ENCODE data around the gene BRD1.

Gene BRD1

GRCh38 chr22:49826603-49827270 is 936 bp downstream of the BRD1 start:
- Histone ChIP-seq H3K4me1 (ENCODE audit: low read depth, poor library complexity, severe bottlenecking) (peaks cover 14% of the 10 kb centered on the region), H2AFZ (ENCODE audit: low read depth) (no peak overlapping the region; the same call in 1 of the 2 replicates), H3K9ac (peak overlapping the region; percentile 82), H3K27me3 (ENCODE audit: insufficient read depth, low read depth) (no peaks in the 10 kb centered on the region), H3K36me3 (ENCODE audit: insufficient read depth) (no peaks in the 10 kb centered on the region), H3K4me3 (IDR thresholded peaks at IDR 0.05; ENCODE audit: insufficient read depth, low read depth, low read length) (no peak overlapping the region), H3K79me2 (ENCODE audit: insufficient read depth, low read depth) (peaks cover 51% of the 10 kb centered on the region), H3K27ac (peak overlapping the region; percentile 47), H3K4me2 (peak overlapping the region; percentile 54; the same call in 1 of the 2 replicates), H4K20me1 (ENCODE audit: insufficient read depth) (no peaks in the 10 kb centered on the region)
- TF ChIP-seq CTCF (conservative IDR thresholded peaks at IDR 0.05; ENCODE audit: low read depth, low read length) = no peak

GRCh38 chr22:49825944-49826602 is 1.6 kb downstream of the BRD1 start:
- H3K27me3 ChIP-seq (ENCODE audit: insufficient read depth, low read depth) = no peaks in the 10 kb centered on the region
- TF ChIP-seq CTCF (conservative IDR thresholded peaks at IDR 0.05; ENCODE audit: low read depth, low read length) = no peak
- H3K4me2 ChIP-seq = peak overlapping the region; percentile 54; the same call in 1 of the 2 replicates
- no peaks in the 10 kb centered on the region for H4K20me1 ChIP-seq (ENCODE audit: insufficient read depth)
- H3K79me2 ChIP-seq (ENCODE audit: insufficient read depth, low read depth) = peaks cover 58% of the 10 kb centered on the region
- H3K36me3 ChIP-seq (ENCODE audit: insufficient read depth) = no peaks in the 10 kb centered on the region
- peak overlapping the region; percentile 82 for H3K9ac ChIP-seq
- peak overlapping the region; percentile 47; the same call in 1 of the 2 replicates for H3K27ac ChIP-seq
- no peak overlapping the region for H3K4me3 ChIP-seq (IDR thresholded peaks at IDR 0.05; ENCODE audit: insufficient read depth, low read depth, low read length)
- no peak overlapping the region for H2AFZ ChIP-seq (ENCODE audit: low read depth)
- peaks cover 14% of the 10 kb centered on the region for H3K4me1 ChIP-seq (ENCODE audit: low read depth, poor library complexity, severe bottlenecking)

DNA sequence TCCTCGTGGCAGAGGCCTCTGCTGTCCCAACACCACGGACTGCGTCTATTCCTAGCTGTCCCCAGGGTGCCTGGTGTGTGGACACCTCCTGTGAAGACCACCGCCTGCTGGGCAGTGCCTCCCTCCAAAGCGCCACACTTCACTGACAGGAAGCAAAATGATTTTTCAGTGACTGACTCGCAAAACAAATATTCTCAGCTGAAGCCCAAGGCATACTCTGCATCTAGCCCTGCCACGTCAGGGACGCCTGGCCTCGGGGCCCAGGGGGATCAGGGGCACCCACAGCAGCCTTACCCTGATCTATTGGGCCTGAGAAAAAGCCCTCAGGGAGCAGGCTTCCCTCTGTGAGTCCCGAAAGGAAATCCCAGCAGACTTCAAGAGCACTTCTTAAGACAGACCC is 2.2 kb downstream of the BRD1 start:
- H4K20me1 ChIP-seq (ENCODE audit: insufficient read depth) = no peaks in the 10 kb centered on the region

DNA sequence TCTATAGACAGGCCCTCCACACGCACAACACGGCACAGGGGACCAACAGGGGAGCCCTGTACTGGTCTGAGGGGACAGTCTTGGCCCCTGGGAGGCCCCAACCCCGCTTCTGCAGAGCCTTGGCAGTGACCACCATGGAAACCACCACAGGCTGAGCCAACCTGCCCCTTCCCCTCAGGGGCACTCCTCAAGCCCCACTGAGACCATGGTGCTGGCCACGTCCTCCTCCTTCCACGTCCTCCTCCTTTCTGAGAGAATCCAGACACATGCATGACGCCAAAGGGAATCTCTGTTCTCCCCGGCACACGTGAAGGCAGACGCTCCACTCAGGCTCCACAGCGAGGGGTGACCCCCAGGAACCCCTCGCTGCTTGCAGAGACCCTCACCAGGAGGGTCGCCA is 2.7 kb downstream of the BRD1 start:
- Histone ChIP-seq H4K20me1 (ENCODE audit: insufficient read depth) (no peaks in the 10 kb centered on the region), H3K27me3 (ENCODE audit: insufficient read depth, low read depth) (no peaks in the 10 kb centered on the region), H3K9ac (no peak overlapping the region)

More for the DNA sequence above, 2.2 kb downstream of the BRD1 start:
- Histone ChIP-seq H3K27me3 (ENCODE audit: insufficient read depth, low read depth) (no peaks in the 10 kb centered on the region), H3K36me3 (ENCODE audit: insufficient read depth) (no peaks in the 10 kb centered on the region), H3K79me2 (ENCODE audit: insufficient read depth, low read depth) (peaks cover 64% of the 10 kb centered on the region), H2AFZ (ENCODE audit: low read depth) (no peak overlapping the region), H3K4me2 (peak overlapping the region; percentile 54; the same call in 1 of the 2 replicates), H3K4me3 (IDR thresholded peaks at IDR 0.05; ENCODE audit: insufficient read depth, low read depth, low read length) (no peak overlapping the region), H3K27ac (no peak overlapping the region), H3K4me1 (ENCODE audit: low read depth, poor library complexity, severe bottlenecking) (peaks cover 14% of the 10 kb centered on the region), H3K9ac (no peak overlapping the region; the same call in 1 of the 2 replicates)
- TF ChIP-seq CTCF (conservative IDR thresholded peaks at IDR 0.05; ENCODE audit: low read depth, low read length) = no peak

More for the DNA sequence above, 2.7 kb downstream of the BRD1 start:
- H2AFZ ChIP-seq (ENCODE audit: low read depth) = no peak overlapping the region
- no peak for TF ChIP-seq CTCF (conservative IDR thresholded peaks at IDR 0.05; ENCODE audit: low read depth, low read length)
- H3K27ac ChIP-seq = no peak overlapping the region
- no peak overlapping the region for H3K4me3 ChIP-seq (IDR thresholded peaks at IDR 0.05; ENCODE audit: insufficient read depth, low read depth, low read length)
- H3K4me2 ChIP-seq = no peak overlapping the region
- peaks cover 12% of the 10 kb centered on the region for H3K4me1 ChIP-seq (ENCODE audit: low read depth, poor library complexity, severe bottlenecking)
- H3K79me2 ChIP-seq (ENCODE audit: insufficient read depth, low read depth) = peaks cover 69% of the 10 kb centered on the region
- no peaks in the 10 kb centered on the region for H3K36me3 ChIP-seq (ENCODE audit: insufficient read depth)
